ENCODE data around the gene GRXCR2.
"Not testable (repeated sequence)": the region's sequence is repeated elsewhere in the genome, so short reads cannot be mapped to it uniquely, and the experiment has no call there.

The GRXCR2 gene

GRCh38 chr5:145872914-145873313, at the start of gene GRXCR2:
TSS of gene GRXCR2 (minus strand) at chr5:145873014. CDS start at chr5:145872968, 46 bp downstream.
- DNase-seq, result no peak

- no peak for DNase-seq
Observed at GRCh38 chr5:145922059-145922458, 49.2 kb upstream of the GRXCR2 start.

- DNase-seq, result no peak
Observed at GRCh38 chr5:145921211-145921610, 48.4 kb upstream of the GRXCR2 start.

GRCh38 chr5:145920542-145921210, 47.9 kb upstream of the GRXCR2 start:
- no peak for DNase-seq

- no peak for DNase-seq
Observed at GRCh38 chr5:145919413-145919812, 46.6 kb upstream of the GRXCR2 start.

GRCh38 chr5:145918397-145918796, 45.6 kb upstream of the GRXCR2 start:
- DNase-seq, result no peak

- no peak for DNase-seq
Observed at GRCh38 chr5:145917288-145917687, 44.5 kb upstream of the GRXCR2 start.

- DNase-seq, result no peak
Observed at GRCh38 chr5:145915970-145916638, 43.3 kb upstream of the GRXCR2 start.

- no peak for DNase-seq
Observed at GRCh38 chr5:145913701-145914100, 40.9 kb upstream of the GRXCR2 start.

GRCh38 chr5:145912594-145912993, 39.8 kb upstream of the GRXCR2 start:
- DNase-seq, result no peak

GRCh38 chr5:145912019-145912418, 39.2 kb upstream of the GRXCR2 start:
- no peak for DNase-seq

GRCh38 chr5:145911164-145911563, 38.4 kb upstream of the GRXCR2 start:
- no peak for DNase-seq

- no peak for DNase-seq
Observed at GRCh38 chr5:145908206-145908960, 35.6 kb upstream of the GRXCR2 start.

- DNase-seq, result no peak
Observed at GRCh38 chr5:145906401-145906800, 33.6 kb upstream of the GRXCR2 start.

- DNase-seq, result no peak
Observed at GRCh38 chr5:145904743-145905142, 31.9 kb upstream of the GRXCR2 start.

GRCh38 chr5:145903867-145904266, 31.1 kb upstream of the GRXCR2 start:
- DNase-seq, result no peak

GRCh38 chr5:145903113-145903512, 30.3 kb upstream of the GRXCR2 start:
- no peak for DNase-seq

- no peak for DNase-seq
Observed at GRCh38 chr5:145902421-145902820, 29.6 kb upstream of the GRXCR2 start.

- no peak for DNase-seq
Observed at GRCh38 chr5:145898171-145898570, 25.4 kb upstream of the GRXCR2 start.

- DNase-seq, result not testable (repeated sequence)
Observed at GRCh38 chr5:145891378-145891777, 18.6 kb upstream of the GRXCR2 start.

GRCh38 chr5:145889611-145890010, 16.8 kb upstream of the GRXCR2 start:
- no peak for DNase-seq

- DNase-seq, result no peak
Observed at GRCh38 chr5:145887976-145888574, 15.3 kb upstream of the GRXCR2 start.

GRCh38 chr5:145887217-145887616, 14.4 kb upstream of the GRXCR2 start:
- DNase-seq, result no peak

- DNase-seq, result no peak
Observed at GRCh38 chr5:145874765-145875164, 2.0 kb upstream of the GRXCR2 start.
